ENCODE data around the gene HAGH.

DNA sequence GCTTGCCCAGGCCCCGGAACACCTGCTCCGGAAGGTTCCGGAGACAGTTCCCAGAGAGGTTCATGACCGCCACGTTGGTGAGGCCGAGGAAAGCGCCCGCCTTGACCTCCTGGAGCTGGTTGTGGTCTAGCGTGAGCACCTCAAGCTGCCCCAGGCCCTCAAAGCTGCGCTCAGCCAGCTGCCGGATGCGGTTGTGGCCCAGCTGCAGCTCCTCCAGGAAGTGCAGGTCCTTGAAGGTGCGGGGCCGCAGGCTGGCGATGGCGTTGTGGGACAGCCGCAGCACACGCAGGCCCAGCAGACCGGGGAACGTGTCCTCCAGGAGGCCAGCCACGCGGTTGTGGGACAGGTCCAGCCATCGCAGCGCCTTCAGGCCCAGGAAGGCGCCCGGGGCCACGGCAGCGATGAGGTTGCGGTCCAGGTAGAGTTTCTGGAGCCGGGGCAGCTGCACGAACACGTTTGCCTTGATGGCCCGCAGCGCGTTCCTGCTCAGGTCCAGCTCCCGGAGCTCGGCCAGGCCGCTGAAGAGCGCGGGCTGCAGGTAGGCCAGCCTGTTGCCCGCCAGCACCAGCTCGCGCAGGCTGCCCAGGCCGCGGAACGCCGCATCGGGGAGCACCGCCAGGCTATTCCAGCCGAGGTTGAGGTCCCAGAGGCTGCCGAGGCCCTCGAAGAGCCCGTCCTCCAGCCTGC lies 35.2 kb downstream of the HAGH start:
- TF ChIP-seq, protein P1, sequence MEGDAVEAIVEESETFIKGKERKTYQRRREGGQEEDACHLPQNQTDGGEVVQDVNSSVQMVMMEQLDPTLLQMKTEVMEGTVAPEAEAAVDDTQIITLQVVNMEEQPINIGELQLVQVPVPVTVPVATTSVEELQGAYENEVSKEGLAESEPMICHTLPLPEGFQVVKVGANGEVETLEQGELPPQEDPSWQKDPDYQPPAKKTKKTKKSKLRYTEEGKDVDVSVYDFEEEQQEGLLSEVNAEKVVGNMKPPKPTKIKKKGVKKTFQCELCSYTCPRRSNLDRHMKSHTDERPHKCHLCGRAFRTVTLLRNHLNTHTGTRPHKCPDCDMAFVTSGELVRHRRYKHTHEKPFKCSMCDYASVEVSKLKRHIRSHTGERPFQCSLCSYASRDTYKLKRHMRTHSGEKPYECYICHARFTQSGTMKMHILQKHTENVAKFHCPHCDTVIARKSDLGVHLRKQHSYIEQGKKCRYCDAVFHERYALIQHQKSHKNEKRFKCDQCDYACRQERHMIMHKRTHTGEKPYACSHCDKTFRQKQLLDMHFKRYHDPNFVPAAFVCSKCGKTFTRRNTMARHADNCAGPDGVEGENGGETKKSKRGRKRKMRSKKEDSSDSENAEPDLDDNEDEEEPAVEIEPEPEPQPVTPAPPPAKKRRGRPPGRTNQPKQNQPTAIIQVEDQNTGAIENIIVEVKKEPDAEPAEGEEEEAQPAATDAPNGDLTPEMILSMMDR (IDR thresholded peaks at IDR 0.05): no peak
- TF ChIP-seq FOSB (CRISPR knock-in tag; IDR thresholded peaks at IDR 0.05) (no peak), HDAC2 (IDR thresholded peaks at IDR 0.05) (no peak), MAFK (IDR thresholded peaks at IDR 0.05; ENCODE audit: partially characterized antibody) (no peak), CHD4 (IDR thresholded peaks at IDR 0.05; ENCODE audit: borderline replicate concordance) (no peak), RARB (CRISPR knock-in tag; IDR thresholded peaks at IDR 0.05) (no peak), POLR2AphosphoS2 (conservative IDR thresholded peaks at IDR 0.05; ENCODE audit: low read length) (no peak), KDM5A (IDR thresholded peaks at IDR 0.05) (no peak), HOXB5 (CRISPR knock-in tag; IDR thresholded peaks at IDR 0.05) (no peak), CEBPB (IDR thresholded peaks at IDR 0.05) (no peak), FOSL2 (IDR thresholded peaks at IDR 0.05) (no peak), FOSL2 (CRISPR knock-in tag; IDR thresholded peaks at IDR 0.05) (no peak)
- TF ChIP-seq, protein P2, sequence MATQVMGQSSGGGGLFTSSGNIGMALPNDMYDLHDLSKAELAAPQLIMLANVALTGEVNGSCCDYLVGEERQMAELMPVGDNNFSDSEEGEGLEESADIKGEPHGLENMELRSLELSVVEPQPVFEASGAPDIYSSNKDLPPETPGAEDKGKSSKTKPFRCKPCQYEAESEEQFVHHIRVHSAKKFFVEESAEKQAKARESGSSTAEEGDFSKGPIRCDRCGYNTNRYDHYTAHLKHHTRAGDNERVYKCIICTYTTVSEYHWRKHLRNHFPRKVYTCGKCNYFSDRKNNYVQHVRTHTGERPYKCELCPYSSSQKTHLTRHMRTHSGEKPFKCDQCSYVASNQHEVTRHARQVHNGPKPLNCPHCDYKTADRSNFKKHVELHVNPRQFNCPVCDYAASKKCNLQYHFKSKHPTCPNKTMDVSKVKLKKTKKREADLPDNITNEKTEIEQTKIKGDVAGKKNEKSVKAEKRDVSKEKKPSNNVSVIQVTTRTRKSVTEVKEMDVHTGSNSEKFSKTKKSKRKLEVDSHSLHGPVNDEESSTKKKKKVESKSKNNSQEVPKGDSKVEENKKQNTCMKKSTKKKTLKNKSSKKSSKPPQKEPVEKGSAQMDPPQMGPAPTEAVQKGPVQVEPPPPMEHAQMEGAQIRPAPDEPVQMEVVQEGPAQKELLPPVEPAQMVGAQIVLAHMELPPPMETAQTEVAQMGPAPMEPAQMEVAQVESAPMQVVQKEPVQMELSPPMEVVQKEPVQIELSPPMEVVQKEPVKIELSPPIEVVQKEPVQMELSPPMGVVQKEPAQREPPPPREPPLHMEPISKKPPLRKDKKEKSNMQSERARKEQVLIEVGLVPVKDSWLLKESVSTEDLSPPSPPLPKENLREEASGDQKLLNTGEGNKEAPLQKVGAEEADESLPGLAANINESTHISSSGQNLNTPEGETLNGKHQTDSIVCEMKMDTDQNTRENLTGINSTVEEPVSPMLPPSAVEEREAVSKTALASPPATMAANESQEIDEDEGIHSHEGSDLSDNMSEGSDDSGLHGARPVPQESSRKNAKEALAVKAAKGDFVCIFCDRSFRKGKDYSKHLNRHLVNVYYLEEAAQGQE (IDR thresholded peaks at IDR 0.05): no peak
- TF ChIP-seq, protein P3, sequence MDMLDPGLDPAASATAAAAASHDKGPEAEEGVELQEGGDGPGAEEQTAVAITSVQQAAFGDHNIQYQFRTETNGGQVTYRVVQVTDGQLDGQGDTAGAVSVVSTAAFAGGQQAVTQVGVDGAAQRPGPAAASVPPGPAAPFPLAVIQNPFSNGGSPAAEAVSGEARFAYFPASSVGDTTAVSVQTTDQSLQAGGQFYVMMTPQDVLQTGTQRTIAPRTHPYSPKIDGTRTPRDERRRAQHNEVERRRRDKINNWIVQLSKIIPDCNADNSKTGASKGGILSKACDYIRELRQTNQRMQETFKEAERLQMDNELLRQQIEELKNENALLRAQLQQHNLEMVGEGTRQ (IDR thresholded peaks at IDR 0.05): no peak
